Stomach (tissue), 9 donors: ENCODE measurements around the gene NUMA1. TPM values are rescaled to one million over a fixed set of nuclear protein-coding genes. Genes with fewer than 3 reads are reported as not detected.
A peak's percentile ranks its signal among the peaks of the same experiment; 100 is the strongest.

Experiments
- DNase-seq, 2 donors: peaks; one replicate each; pipeline versions ENCODE4 v3.0.0 to v3.0.0-alpha.2; 2013 to 2019
- H3K27ac ChIP-seq, 5 donors: fragments of 200-600 bp in 4 of 5; sonication (generic) in 4 of 5; one replicate each; pipeline ENCODE4 v1.5.1; 2013 to 2019; ENCODE audit warnings: mild to moderate bottlenecking in 1 of 5, moderate library complexity in 1 of 5
- H3K27me3 ChIP-seq, 3 donors: fragments of 200-600 bp; sonication (generic); one replicate each; pipeline ENCODE4 v1.5.1; 2017 to 2019; ENCODE audit warnings: mixed run types in 1 of 3
- H3K36me3 ChIP-seq, 4 donors: fragments of 200-600 bp; sonication (generic); 1 replicate in 3 of 4; 2 replicates in 1 of 4; pipeline ENCODE4 v1.5.1; 2016 to 2019
- H3K4me1 ChIP-seq, 4 donors: fragments of 200-600 bp; sonication (generic); one replicate each; pipeline ENCODE4 v1.5.1; 2016 to 2019
- H3K4me3 ChIP-seq, 4 donors: fragments of 200-600 bp; sonication (generic) in 3 of 4; one replicate each; pipeline ENCODE4 v1.5.1; 2016 to 2019; ENCODE audit warnings: mild to moderate bottlenecking in 1 of 4
- H3K9me3 ChIP-seq, 4 donors: fragments of 200-600 bp; sonication (generic); one replicate each; pipeline ENCODE4 v1.5.1; 2016 to 2019
- CTCF ChIP-seq, 7 experiments: fragments of 450-650 bp in 4 of 7; fragments of 200-600 bp in 3 of 7; sonication (generic) in 3 of 7; IDR thresholded peaks; one replicate each; pipeline ENCODE4 v1.5.1; 2016 to 2019; ENCODE audit warnings: antibody characterized with exemption in 7 of 7, control low read depth in 2 of 7, mild to moderate bottlenecking in 1 of 7
- EP300 ChIP-seq: sonication (generic); formaldehyde crosslinking; IDR thresholded peaks from one replicate; pipeline ENCODE4 v1.6.1; 2017; ENCODE audit warnings: antibody characterized with exemption
- POLR2A ChIP-seq, 4 donors: fragments of 450-650 bp; IDR thresholded peaks; one replicate each; pipeline ENCODE4 v1.6.1; 2016; ENCODE audit warnings: antibody characterized with exemption in 4 of 4, control low read depth in 2 of 4, mild to moderate bottlenecking in 1 of 4, moderate library complexity in 1 of 4
- POLR2AphosphoS5 ChIP-seq, 3 donors: sonication (generic); formaldehyde crosslinking; IDR thresholded peaks; one replicate each; pipeline ENCODE4 v1.6.1; 2016; ENCODE audit warnings: antibody characterized with exemption in 3 of 3
- WGBS, 5 donors: extraction: QIAGEN DNeasy Blood & Tissue Kit in 3 of 5; methylation state at CpG; one replicate each; pipeline versions ENCODE4 v1.1.5 to v1.1.7; 2013 to 2018; 5-methylcytosine and 5-hydroxymethylcytosine counted together
- intact Hi-C: fragments of 100-400 bp; cut with DNase I; formaldehyde crosslinking; loops from one replicate; pipeline ENCODE4 v1.15.1; 2023; ENCODE audit warnings: low total_unique reads
- polyA plus RNA-seq, 3 donors: library from polyadenylated mRNA; stranded (reverse); fragments of 200-250 nt; gene quantifications; one replicate each; pipeline ENCODE4 v1.2.3, GENCODE V29; 2013
- total RNA-seq, 5 donors: library from RNA; depleted of rRNA; stranded (reverse); fragments of >200 nt; gene quantifications; one replicate each; pipeline versions ENCODE4 v1.1.0 to v1.2.3, GENCODE V29; 2014 to 2016
- donor health status: healthy with polysubstance abuse.
- donor health status: Bipolar disorder and iron deficiency.
- donor health status: healthy.

Gene NUMA1
- total and polyA plus RNA-seq, 8 donors = 84.2 to 619 (median 182) TPM

- peaks cover 0 to 4% (median 0%) of the 10 kb centered on the region in 3 donors for H3K27me3 ChIP-seq
- no peak for DNase-seq
- TF ChIP-seq POLR2AphosphoS5 (IDR thresholded peaks at IDR 0.05) = no peak
- peak in 1 of 7 experiments; percentile 2 for TF ChIP-seq CTCF (IDR thresholded peaks at IDR 0.05)
- TF ChIP-seq EP300 = no peak
- peak overlapping the region; percentile 85 to 98 (median 96) for H3K27ac ChIP-seq
- intact Hi-C loops = no loop called here
- H3K4me3 ChIP-seq = peak overlapping the region; percentile 39 to 68 (median 52)
- WGBS, 5 donors = 64 to 66% (median 65%) methylated on average over 9 of the region's 9 CpGs
- no peaks in the 10 kb centered on the region for H3K9me3 ChIP-seq
- H3K4me1 ChIP-seq = peaks cover 8 to 21% (median 14%) of the 10 kb centered on the region in 4 donors
- peaks cover 0 to 22% (median 18%) of the 10 kb centered on the region in 4 donors for H3K36me3 ChIP-seq
Observed at GRCh38 chr11:72112978-72113808, 32.9 kb upstream of the NUMA1 start.

DNA sequence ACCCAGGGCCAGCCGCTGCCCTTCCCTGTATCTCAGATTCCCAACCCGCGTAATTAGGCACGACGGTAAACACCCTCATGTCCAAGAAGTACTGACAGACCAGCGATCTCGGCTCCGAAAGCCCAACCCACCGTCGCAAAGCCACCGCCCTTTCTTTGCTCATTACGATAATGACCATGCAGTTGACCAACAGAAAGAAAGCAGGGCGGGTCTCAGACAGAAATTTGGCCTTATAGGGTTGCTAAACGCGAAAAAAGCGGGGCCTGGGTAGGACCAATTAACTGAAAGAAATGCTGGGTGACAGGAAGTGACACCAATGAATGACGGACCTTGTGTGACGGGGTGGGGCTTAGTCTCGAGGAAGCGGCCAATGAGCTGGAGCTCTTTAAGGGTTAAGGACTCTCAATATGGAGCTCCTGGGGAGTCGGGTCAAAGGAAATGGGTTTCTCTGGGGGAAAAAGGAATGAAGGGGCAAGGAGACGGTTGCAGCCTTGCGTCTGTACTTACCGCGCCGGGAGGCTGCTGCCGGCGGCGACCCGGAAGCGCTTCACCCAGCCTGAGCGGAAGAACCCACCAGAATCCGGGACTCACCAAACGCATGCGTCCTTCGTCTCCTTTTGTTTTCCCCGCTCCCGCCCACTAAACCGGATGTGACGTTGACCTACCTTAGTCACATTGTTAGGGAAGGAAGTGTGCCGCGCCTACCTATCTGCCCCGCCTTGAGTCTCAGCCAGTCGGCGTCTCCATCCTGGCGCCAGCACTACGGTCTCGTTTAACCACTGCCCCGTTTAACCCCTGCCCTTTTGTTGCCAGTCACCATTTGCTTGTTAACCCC, 32.0 kb upstream of the NUMA1 start, which contains the start of gene ANAPC15:
ANAPC15 (minus strand) TSS at position 553 of the 835 bp plus-strand sequence. CDS start 1,419 bp downstream, outside the sequence.
- intact Hi-C loops = no loop called here
- H3K4me1 ChIP-seq = peaks cover 8 to 21% (median 14%) of the 10 kb centered on the region in 4 donors
- H3K4me3 ChIP-seq = peak within 1 kb of the TSS; percentile 39 to 68 (median 52)
- peak within 1 kb of the TSS; percentile 95 to 98 (median 96) for H3K27ac ChIP-seq
- H3K27me3 ChIP-seq = no peaks in the 10 kb centered on the region
- no peaks in the 10 kb centered on the region for H3K9me3 ChIP-seq
- 0% methylated on average over 49 of the region's 49 CpGs for WGBS, 5 donors
- peak in 2 of 4 donors; percentile 89 to 92 for TF ChIP-seq POLR2A (IDR thresholded peaks at IDR 0.05)
- TF ChIP-seq EP300 = no peak
- TF ChIP-seq POLR2AphosphoS5 (IDR thresholded peaks at IDR 0.05) = peak; percentile 97 to 99 (median 98)
- peak in 1 of 7 experiments; percentile 33 for TF ChIP-seq CTCF (IDR thresholded peaks at IDR 0.05)
- peaks cover 0 to 30% (median 23%) of the 10 kb centered on the region in 4 donors for H3K36me3 ChIP-seq
- DNase-seq = peak; percentile 99 to 100

GRCh38 chr11:72111300-72112142, 31.2 kb upstream of the NUMA1 start:
- peak overlapping the region; percentile 39 to 68 (median 52) for H3K4me3 ChIP-seq
- H3K27me3 ChIP-seq = no peaks in the 10 kb centered on the region
- H3K36me3 ChIP-seq = peaks cover 0 to 32% (median 23%) of the 10 kb centered on the region in 4 donors
- WGBS, 5 donors = 1 to 3% (median 2%) methylated on average over 7 to 10 of the region's 10 CpGs
- TF ChIP-seq CTCF (IDR thresholded peaks at IDR 0.05) (no peak), POLR2AphosphoS5 (IDR thresholded peaks at IDR 0.05) (no peak), EP300 (no peak)
- no peaks in the 10 kb centered on the region for H3K9me3 ChIP-seq
- no peak for DNase-seq
- intact Hi-C loops = no loop called here
- H3K4me1 ChIP-seq = peaks cover 8 to 21% (median 14%) of the 10 kb centered on the region in 4 donors
- H3K27ac ChIP-seq = peak overlapping the region; percentile 95 to 98 (median 96)
